Measurements from ENCODE around the gene A3GALT2. TPM values are rescaled to one million over a fixed set of nuclear protein-coding genes. Genes with fewer than 3 reads are reported as not detected.

The A3GALT2 gene
- polyA plus RNA-seq, 3 donors, result not detected

GRCh38 chr1:33369764-33370163 is 48.9 kb upstream of the A3GALT2 start:
- intact Hi-C loops (cut with micrococcal nuclease), result loop anchor here in 1 of 2 donors (10.0 kb wide), 1 partner anchor 95 kb away; no protein-coding TSS in a partner anchor
- Mint-ChIP-seq H3K4me1 (peaks cover 16% of the 10 kb centered on the region), H3K27ac (no peak overlapping the region), H3K4me3 (no peak overlapping the region), H3K36me3 (peaks cover 21 to 28% of the 10 kb centered on the region in 2 donors), H3K9me3 (no peaks in the 10 kb centered on the region), H3K27me3 (ENCODE audit: low read depth in 3 of 3) (peaks cover 0 to 6% (median 4%) of the 10 kb centered on the region in 3 donors)
- no CpG with 5 or more reads among the region's 2 CpGs for WGBS (ENCODE audit: insufficient coverage)
- no peaks in the 10 kb centered on the region for H3K27me3 ChIP-seq (ENCODE audit: control insufficient read depth in 2 of 2, insufficient read depth in 2 of 2, low read length in 2 of 2)
- H3K79me2 ChIP-seq (ENCODE audit: insufficient read depth, low read length), result no peaks in the 10 kb centered on the region
- no peak for TF ChIP-seq CTCF (IDR thresholded peaks at IDR 0.05)
- no peak overlapping the region for H2AFZ ChIP-seq (ENCODE audit: insufficient read depth, low read depth, low read length, poor library complexity, severe bottlenecking)
- DNase-seq, result no peak
- no peak overlapping the region for H3K9ac ChIP-seq (ENCODE audit: insufficient read depth, low read length, poor library complexity, severe bottlenecking)
- no peaks in the 10 kb centered on the region for H3K36me3 ChIP-seq (replicated peaks in 1 of 2; ENCODE audit: control insufficient read depth in 1 of 2, insufficient read depth in 2 of 2, low read length in 2 of 2)
- no peak overlapping the region for H3K4me2 ChIP-seq (replicated peaks; ENCODE audit: extremely low read depth, low read length, poor library complexity, severe bottlenecking)
- H3K9me3 ChIP-seq (replicated peaks in 1 of 2; ENCODE audit: control insufficient read depth in 1 of 2, insufficient read depth in 1 of 2, low read length in 2 of 2), result no peaks in the 10 kb centered on the region
- no peaks in the 10 kb centered on the region for H4K20me1 ChIP-seq (ENCODE audit: insufficient read depth, low read length)
- no peak overlapping the region for H3K27ac ChIP-seq (ENCODE audit: low read depth in 1 of 2, low read length in 2 of 2)
- no peak overlapping the region for H3K4me3 ChIP-seq (replicated peaks in 1 of 3; ENCODE audit: low read depth in 2 of 3, low read length in 3 of 3)
- H3K4me1 ChIP-seq (ENCODE audit: control insufficient read depth in 1 of 2, insufficient read depth in 2 of 2, low read length in 2 of 2), result peaks cover 12 to 13% of the 10 kb centered on the region in 2 donors

GRCh38 chr1:33369081-33369480 is 48.2 kb upstream of the A3GALT2 start:
- peaks cover 12 to 13% of the 10 kb centered on the region in 2 donors for H3K4me1 ChIP-seq (ENCODE audit: control insufficient read depth in 1 of 2, insufficient read depth in 2 of 2, low read length in 2 of 2)
- no peak for TF ChIP-seq CTCF (IDR thresholded peaks at IDR 0.05)
- no peaks in the 10 kb centered on the region for H3K9me3 ChIP-seq (replicated peaks in 1 of 2; ENCODE audit: control insufficient read depth in 1 of 2, insufficient read depth in 1 of 2, low read length in 2 of 2)
- H3K27ac ChIP-seq (ENCODE audit: low read depth in 1 of 2, low read length in 2 of 2), result no peak overlapping the region
- H3K4me2 ChIP-seq (replicated peaks; ENCODE audit: extremely low read depth, low read length, poor library complexity, severe bottlenecking), result no peak overlapping the region
- Mint-ChIP-seq H3K4me1 (peaks cover 16% of the 10 kb centered on the region), H3K36me3 (peaks cover 21 to 28% of the 10 kb centered on the region in 2 donors), H3K4me3 (no peak overlapping the region), H3K27ac (no peak overlapping the region), H3K27me3 (ENCODE audit: low read depth in 3 of 3) (peaks cover 0 to 6% (median 4%) of the 10 kb centered on the region in 3 donors), H3K9me3 (no peaks in the 10 kb centered on the region)
- WGBS (ENCODE audit: insufficient coverage), result 97% methylated on average over 7 of the region's 9 CpGs
- no peaks in the 10 kb centered on the region for H3K79me2 ChIP-seq (ENCODE audit: insufficient read depth, low read length)
- intact Hi-C loops (cut with micrococcal nuclease), result loop anchor here in 1 of 2 donors (10.0 kb wide), 1 partner anchor 96 kb away; no protein-coding TSS in a partner anchor
- H2AFZ ChIP-seq (ENCODE audit: insufficient read depth, low read depth, low read length, poor library complexity, severe bottlenecking), result no peak overlapping the region
- no peaks in the 10 kb centered on the region for H3K36me3 ChIP-seq (replicated peaks in 1 of 2; ENCODE audit: control insufficient read depth in 1 of 2, insufficient read depth in 2 of 2, low read length in 2 of 2)
- no peaks in the 10 kb centered on the region for H3K27me3 ChIP-seq (ENCODE audit: control insufficient read depth in 2 of 2, insufficient read depth in 2 of 2, low read length in 2 of 2)
- no peak for DNase-seq
- no peak overlapping the region for H3K9ac ChIP-seq (ENCODE audit: insufficient read depth, low read length, poor library complexity, severe bottlenecking)
- H3K4me3 ChIP-seq (replicated peaks in 1 of 3; ENCODE audit: low read depth in 2 of 3, low read length in 3 of 3), result no peak overlapping the region
- H4K20me1 ChIP-seq (ENCODE audit: insufficient read depth, low read length), result no peaks in the 10 kb centered on the region

Measured in CD14-positive monocyte (primary cell).